PC-9 (cell line): Measurements from ENCODE around the gene ZNF429. TPM values are rescaled to one million over a fixed set of nuclear protein-coding genes. Genes with fewer than 3 reads are reported as not detected.
"Not testable (repeated sequence)": the region's sequence is repeated elsewhere in the genome, so short reads cannot be mapped to it uniquely, and the experiment has no call there.

Source experiments
- BruUV-seq: library from RNA; stranded (reverse); fragments of 400-500 nt; replicated peaks from 2 replicates; lab custom pipeline; 2021; lab: Mats Ljungman, UMichigan
- CTCF ChIA-PET: fragments of 300-600 bp; sonication (Branson Sonifier 250); formaldehyde crosslinking; loops from one replicate; lab custom pipeline; 2022; ENCODE audit warnings: antibody characterized with exemption; lab: Charles Lee
- POLR2A ChIA-PET: fragments of 300-600 bp; sonication (Branson Sonifier 250); formaldehyde crosslinking; loops from one replicate; lab custom pipeline; 2022; ENCODE audit warnings: antibody characterized with exemption; ENCODE audit not compliant: unreplicated experiment; lab: Charles Lee
- DNase-seq, 2 experiments: peaks; one replicate each; pipeline versions ENCODE4 v3.0.0 to v3.0.0-alpha.2; 2015 to 2022; ENCODE audit warnings: mixed read lengths in 1 of 2
- H2AFZ ChIP-seq: fragments of 200-600 bp; sonication (generic); 2 replicates; pipeline ENCODE4 v1.8.1; 2017; ENCODE audit warnings: antibody characterized with exemption
- H3F3A ChIP-seq: fragments of 200-600 bp; sonication (generic); 2 replicates; pipeline ENCODE4 v1.8.1; 2017; ENCODE audit warnings: antibody characterized with exemption, mild to moderate bottlenecking, low read depth; ENCODE audit not compliant: insufficient read depth
- H3K27ac ChIP-seq: fragments of 200-600 bp; sonication (generic); 2 replicates; pipeline ENCODE4 v1.6.1; 2016; ENCODE audit warnings: mixed run types
- H3K27me3 ChIP-seq: fragments of 200-600 bp; sonication (generic); 2 replicates; pipeline ENCODE4 v1.6.1; 2016; ENCODE audit warnings: low read depth, mixed run types; ENCODE audit not compliant: insufficient read depth
- H3K36me3 ChIP-seq: fragments of 200-600 bp; sonication (generic); 2 replicates; pipeline ENCODE4 v1.6.1; 2016; ENCODE audit warnings: low read depth, mixed run types
- H3K4me1 ChIP-seq: fragments of 200-600 bp; sonication (generic); replicated peaks from 2 replicates; pipeline ENCODE4 v1.6.1; 2016; ENCODE audit warnings: mixed run types; ENCODE audit not compliant: insufficient read depth
- H3K4me2 ChIP-seq: fragments of 200-600 bp; sonication (generic); 2 replicates; pipeline ENCODE4 v1.6.1; 2017; ENCODE audit warnings: mixed run types
- H3K4me3 ChIP-seq: fragments of 200-600 bp; sonication (generic); 2 replicates; pipeline ENCODE4 v1.6.1; 2016; ENCODE audit warnings: mixed run types
- H3K79me2 ChIP-seq: fragments of 200-600 bp; sonication (generic); 2 replicates; pipeline ENCODE4 v1.6.1; 2017; ENCODE audit warnings: low read depth, mixed run types
- H3K9me2 ChIP-seq: fragments of 200-600 bp; sonication (generic); 2 replicates; pipeline ENCODE4 v1.8.1; 2017; ENCODE audit warnings: mild to moderate bottlenecking; ENCODE audit not compliant: insufficient read depth
- H3K9me3 ChIP-seq: fragments of 200-600 bp; sonication (generic); 2 replicates; pipeline ENCODE4 v1.8.1; 2016; ENCODE audit warnings: low read depth; ENCODE audit not compliant: insufficient read depth
- H4K20me1 ChIP-seq: fragments of 200-600 bp; sonication (generic); 2 replicates; pipeline ENCODE4 v1.8.1; 2017; ENCODE audit not compliant: insufficient read depth
- EZH2 ChIP-seq: fragments of 200-600 bp; sonication (generic); IDR thresholded peaks from 2 replicates; pipeline ENCODE4 v1.8.0; 2017; ENCODE audit warnings: antibody characterized with exemption, low read depth
- intact Hi-C: fragments of 100-400 bp; cut with micrococcal nuclease; formaldehyde crosslinking; loops from one replicate; pipeline ENCODE4 v1.10.0; 2022; ENCODE audit not compliant: unreplicated experiment
- total RNA-seq: library from RNA; stranded (reverse); gene quantifications from 2 replicates; pipeline ENCODE4 v1.2.3, GENCODE V29; 2021
- TF ChIP-seq, protein P1 (sequence below): fragments of 200-600 bp; sonication (generic); conservative IDR thresholded peaks from 2 replicates; pipeline ENCODE4 v1.6.1; 2017; ENCODE audit warnings: mixed run types, antibody characterized with exemption, mild to moderate bottlenecking, moderate library complexity

ZNF429 gene
- total RNA-seq, 1 experiment from 2014 or later, result 10.0 TPM

DNA sequence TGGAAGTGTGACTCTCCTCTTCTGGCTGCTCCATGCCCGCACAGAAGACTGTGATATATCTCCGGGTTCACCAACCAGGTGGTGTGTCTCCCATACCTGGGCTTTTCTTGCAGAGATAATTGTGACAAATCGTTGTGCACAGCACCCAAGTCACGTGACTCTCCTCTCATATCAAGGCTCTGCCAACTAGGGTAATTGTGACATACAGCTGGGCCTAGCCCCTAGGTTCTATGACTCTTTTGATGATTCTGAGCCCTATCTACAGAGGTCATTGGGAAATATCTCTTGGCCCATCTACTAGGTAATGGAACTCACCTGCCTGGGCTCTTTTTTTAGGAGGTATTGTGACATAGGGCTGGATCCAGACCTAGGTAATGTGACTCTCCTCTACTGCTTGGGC, 89.8 kb downstream of the ZNF429 start:
- Histone ChIP-seq H3K27ac (no peak overlapping the region), H3K79me2 (no peaks in the 10 kb centered on the region), H3K4me1 (no peaks in the 10 kb centered on the region), H4K20me1 (no peaks in the 10 kb centered on the region), H3K9me2 (no peaks in the 10 kb centered on the region), H3K27me3 (no peaks in the 10 kb centered on the region), H3K36me3 (no peaks in the 10 kb centered on the region), H2AFZ (no peak overlapping the region), H3K4me2 (no peak overlapping the region), H3F3A (no peaks in the 10 kb centered on the region), H3K4me3 (no peak overlapping the region), H3K9me3 (no peaks in the 10 kb centered on the region; the same call in 1 of the 2 replicates)
- POLR2A ChIA-PET, result interaction anchor here (0.6 kb wide), 1 partner anchor 1327 kb away, joined by 5 read pairs; no protein-coding TSS in a partner anchor
- DNase-seq, result no peak
- TF ChIP-seq, protein P1, sequence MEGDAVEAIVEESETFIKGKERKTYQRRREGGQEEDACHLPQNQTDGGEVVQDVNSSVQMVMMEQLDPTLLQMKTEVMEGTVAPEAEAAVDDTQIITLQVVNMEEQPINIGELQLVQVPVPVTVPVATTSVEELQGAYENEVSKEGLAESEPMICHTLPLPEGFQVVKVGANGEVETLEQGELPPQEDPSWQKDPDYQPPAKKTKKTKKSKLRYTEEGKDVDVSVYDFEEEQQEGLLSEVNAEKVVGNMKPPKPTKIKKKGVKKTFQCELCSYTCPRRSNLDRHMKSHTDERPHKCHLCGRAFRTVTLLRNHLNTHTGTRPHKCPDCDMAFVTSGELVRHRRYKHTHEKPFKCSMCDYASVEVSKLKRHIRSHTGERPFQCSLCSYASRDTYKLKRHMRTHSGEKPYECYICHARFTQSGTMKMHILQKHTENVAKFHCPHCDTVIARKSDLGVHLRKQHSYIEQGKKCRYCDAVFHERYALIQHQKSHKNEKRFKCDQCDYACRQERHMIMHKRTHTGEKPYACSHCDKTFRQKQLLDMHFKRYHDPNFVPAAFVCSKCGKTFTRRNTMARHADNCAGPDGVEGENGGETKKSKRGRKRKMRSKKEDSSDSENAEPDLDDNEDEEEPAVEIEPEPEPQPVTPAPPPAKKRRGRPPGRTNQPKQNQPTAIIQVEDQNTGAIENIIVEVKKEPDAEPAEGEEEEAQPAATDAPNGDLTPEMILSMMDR, result no peak
- intact Hi-C loops, result no loop called here
- no TSS peak for BruUV-seq
- CTCF ChIA-PET, result no interaction called here

DNA sequence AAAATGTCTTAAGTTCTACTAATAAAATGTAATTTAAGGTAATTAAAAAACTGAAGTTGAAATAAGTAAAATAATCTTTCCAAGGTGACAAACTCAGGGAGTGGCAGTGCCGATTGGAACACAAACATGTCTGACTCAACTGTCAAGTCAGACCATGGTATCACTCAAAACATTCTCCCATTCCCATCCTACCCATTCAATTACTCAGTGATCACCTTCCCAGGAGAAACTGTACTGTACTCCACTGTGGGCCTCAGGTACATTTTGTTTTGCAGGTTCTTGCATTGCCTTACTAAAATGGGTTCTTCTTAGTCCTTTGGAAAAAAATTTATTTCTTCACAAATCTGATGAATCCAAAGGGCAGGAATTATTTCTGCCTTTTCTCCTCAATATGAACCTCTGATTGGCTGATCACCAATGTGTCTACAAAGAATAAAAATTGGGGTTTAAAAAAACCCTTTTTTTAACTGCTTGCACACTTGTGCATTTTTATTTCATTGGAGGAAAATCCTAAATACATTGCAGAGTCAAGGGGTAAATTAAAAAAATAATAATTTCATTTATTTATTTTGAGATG, 96.8 kb downstream of the ZNF429 start:
- H3K79me2 ChIP-seq, result no peaks in the 10 kb centered on the region
- no peak for TF ChIP-seq EZH2
- TF ChIP-seq, protein P1, result no peak
- H3K9me2 ChIP-seq, result no peaks in the 10 kb centered on the region
- ChIA-PET POLR2A (no interaction called here), CTCF (no interaction called here)
- DNase-seq, result no peak
- no peaks in the 10 kb centered on the region for H3K4me1 ChIP-seq
- no peak overlapping the region for H3K4me3 ChIP-seq
- no peak overlapping the region for H3K4me2 ChIP-seq
- no peak overlapping the region for H3K27ac ChIP-seq
- intact Hi-C loops, result no loop called here
- no peaks in the 10 kb centered on the region for H3K27me3 ChIP-seq
- H3K36me3 ChIP-seq, result no peaks in the 10 kb centered on the region
- no peaks in the 10 kb centered on the region for H4K20me1 ChIP-seq
- no peak overlapping the region for H2AFZ ChIP-seq
- H3K9me3 ChIP-seq, result no peaks in the 10 kb centered on the region
- no TSS peak for BruUV-seq
- no peaks in the 10 kb centered on the region for H3F3A ChIP-seq

DNA sequence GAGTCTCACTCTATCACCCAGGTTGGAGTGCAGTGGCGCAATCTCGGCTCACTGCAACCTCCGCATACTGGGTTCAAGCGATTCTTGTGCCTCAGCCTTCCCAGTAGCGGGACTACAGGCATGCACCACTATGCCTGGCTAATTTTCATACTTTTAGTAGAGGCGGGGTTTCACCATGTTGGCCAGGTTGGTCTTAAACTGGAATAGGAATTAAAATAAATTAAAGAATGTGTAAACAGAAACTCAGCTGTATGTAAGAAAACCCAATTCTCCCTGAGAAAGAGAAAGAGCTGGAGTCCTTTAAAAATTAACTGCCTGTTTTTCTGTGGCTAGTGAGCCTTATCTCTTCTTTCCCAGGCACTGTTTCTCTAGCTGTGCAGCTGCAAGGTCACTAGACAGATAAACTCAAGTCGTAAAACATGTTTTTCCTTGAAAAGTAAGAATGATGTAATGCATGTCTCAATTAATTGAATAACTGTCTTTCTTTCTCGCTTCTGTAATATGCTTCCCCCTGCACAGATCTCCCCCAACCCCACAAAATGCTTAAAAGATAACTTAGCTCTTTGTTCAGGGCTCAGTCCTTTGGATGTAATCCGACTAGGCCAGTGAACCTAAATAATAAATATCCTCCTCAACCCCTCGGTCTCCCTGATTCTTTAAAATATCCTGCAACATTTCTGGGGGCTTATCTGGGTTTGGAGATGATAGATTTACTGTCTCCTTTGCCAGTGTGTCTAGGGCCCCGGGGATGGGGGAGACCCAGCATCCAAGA, 97.4 kb downstream of the ZNF429 start:
- H3K4me2 ChIP-seq, H4K20me1 ChIP-seq, intact Hi-C loops, H3K27me3 ChIP-seq, H3K4me1 ChIP-seq, H3K27ac ChIP-seq, H3K9me3 ChIP-seq, H2AFZ ChIP-seq, POLR2A ChIA-PET, BruUV-seq, DNase-seq, CTCF ChIA-PET, H3K4me3 ChIP-seq, H3K9me2 ChIP-seq, H3K79me2 ChIP-seq, H3K36me3 ChIP-seq, H3F3A ChIP-seq: not testable (repeated sequence)
